DMS 273 (cell line): ENCODE measurements around the gene GFRA1.
"Not testable (repeated sequence)": the region's sequence is repeated elsewhere in the genome, so short reads cannot be mapped to it uniquely, and the experiment has no call there.

Experiments used
- DNase-seq: peaks from one replicate; lab custom pipeline; 2025; ENCODE audit not compliant: unreplicated experiment; lab: John Stamatoyannopoulos, UW

Gene GFRA1

GRCh38 chr10:116044801-116045248, 228.2 kb downstream of the GFRA1 start:
- DNase-seq, result peak; percentile 33

- no peak for DNase-seq
Measured at GRCh38 chr10:116043861-116044260, 229.1 kb downstream of the GFRA1 start.

GRCh38 chr10:116043304-116043703, 229.7 kb downstream of the GFRA1 start:
- DNase-seq, result no peak

- no peak for DNase-seq
Measured at GRCh38 chr10:116041948-116042347, 231.1 kb downstream of the GFRA1 start.

GRCh38 chr10:116039612-116040011, 233.4 kb downstream of the GFRA1 start:
- DNase-seq, result no peak

- DNase-seq, result no peak
Measured at GRCh38 chr10:116038259-116038658, 234.7 kb downstream of the GFRA1 start.

- DNase-seq, result not testable (repeated sequence)
Measured at GRCh38 chr10:116035406-116035805, 237.6 kb downstream of the GFRA1 start.

- DNase-seq, result no peak
Measured at GRCh38 chr10:116030576-116030975, 242.4 kb downstream of the GFRA1 start.

- DNase-seq, result peak; percentile 49
Measured at GRCh38 chr10:116029826-116030225, 243.2 kb downstream of the GFRA1 start.

GRCh38 chr10:116027355-116027754, 245.7 kb downstream of the GFRA1 start:
- no peak for DNase-seq

GRCh38 chr10:116026725-116027124, 246.3 kb downstream of the GFRA1 start:
- no peak for DNase-seq

GRCh38 chr10:116026315-116026714, 246.7 kb downstream of the GFRA1 start:
- peak; percentile 51 for DNase-seq

GRCh38 chr10:116024271-116024878, 248.6 kb downstream of the GFRA1 start:
- no peak for DNase-seq

- DNase-seq, result no peak
Measured at GRCh38 chr10:116017405-116017804, 255.6 kb downstream of the GFRA1 start.

GRCh38 chr10:116015583-116016333, 257.2 kb downstream of the GFRA1 start:
- DNase-seq, result no peak

GRCh38 chr10:116014871-116015582, 258.0 kb downstream of the GFRA1 start:
- peak; percentile 3 for DNase-seq

- no peak for DNase-seq
Measured at GRCh38 chr10:116014326-116014725, 258.7 kb downstream of the GFRA1 start.

- no peak for DNase-seq
Measured at GRCh38 chr10:116011929-116012328, 261.1 kb downstream of the GFRA1 start.

GRCh38 chr10:116007256-116007891, 265.6 kb downstream of the GFRA1 start:
- no peak for DNase-seq
